ENCODE results near the gene KRTAP5-9.

- TF ChIP-seq CTCF (IDR thresholded peaks at IDR 0.05; ENCODE audit: insufficient read depth, low read length, poor library complexity, severe bottlenecking) (no peak), EZH2phosphoT487 (conservative IDR thresholded peaks at IDR 0.05; ENCODE audit: low read length) (no peak)
Observed at GRCh38 chr11:71543866-71544265, 4.4 kb upstream of the KRTAP5-9 start.
